ENCODE results near the gene GYS1. TPM values are rescaled to one million over a fixed set of nuclear protein-coding genes. Genes with fewer than 3 reads are reported as not detected.

The GYS1 gene
- total and polyA plus RNA-seq, 2 of the 8 experiments (the other 6 are each of a cell fraction or from before 2014, with no cell fraction given) = 30.0 to 38.7 TPM

- H2BK15ac ChIP-seq (ENCODE audit: low read length) = no peak overlapping the region
- no peaks in the 10 kb centered on the region for H3K4me1 ChIP-seq (replicated peaks in 1 of 4; ENCODE audit: control insufficient read depth in 3 of 4, insufficient read depth in 4 of 4, low read length in 3 of 4)
- ChIA-PET POLR2A (ENCODE audit: partially characterized antibody) (interaction anchor here (0.6 to 1.8 kb wide), 5 partner anchors 10 to 157 kb away, joined by 3 to 6 read pairs (median 3); no protein-coding TSS in a partner anchor), CTCF (ENCODE audit: partially characterized antibody) (interaction anchor here (1.2 to 1.3 kb wide), 2 partner anchors 12 to 24 kb away, joined by 3 read pairs; partner anchors contain the start of gene DHDH)
- no peaks in the 10 kb centered on the region for H3K9me3 ChIP-seq (ENCODE audit: insufficient read depth in 2 of 2, low read depth in 1 of 2, low read length in 1 of 2)
- 83% methylated on average over 10 of the region's 10 CpGs; no CpG with 5 or more reads in 1 of the 2 experiments for WGBS, 2 experiments (ENCODE audit: extremely low coverage in 1 of 2, insufficient coverage in 1 of 2, insufficient read length in 1 of 2, insufficient replicate concordance in 2 of 2, low coverage in 1 of 2, low lambda C conversion rate in 2 of 2, missing lambda C conversion rate in 1 of 2)
- H3K23me2 ChIP-seq (ENCODE audit: low read depth, low read length) = no peaks in the 10 kb centered on the region; the same call in 1 of the 2 replicates
- H3K4me2 ChIP-seq (ENCODE audit: insufficient read depth in 1 of 2, low read depth in 2 of 2, low read length in 2 of 2) = no peak overlapping the region
- no peak overlapping the region for H4K5ac ChIP-seq (ENCODE audit: insufficient read length, low read depth, low read length)
- peaks cover 0 to 36% (median 10%) of the 10 kb centered on the region in 4 experiments; a peak in 7 of 8 replicates for H3K36me3 ChIP-seq (ENCODE audit: control insufficient read depth in 2 of 4, insufficient read depth in 4 of 4, low read length in 3 of 4)
- H3K23ac ChIP-seq (ENCODE audit: insufficient read length) = no peak overlapping the region
- H3K18ac ChIP-seq (ENCODE audit: extremely low read depth, low read length) = no peak overlapping the region
- H3K27ac ChIP-seq (ENCODE audit: low read depth, low read length) = no peak overlapping the region
- FAIRE-seq (no peak), DNase-seq (ENCODE audit: low read depth in 1 of 2, low spot score in 2 of 2) (no peak)
- no peak overlapping the region for H3K4me3 ChIP-seq (ENCODE audit: extremely low read depth in 1 of 4, insufficient read depth in 2 of 4, low read depth in 3 of 4, low read length in 4 of 4)
- no peak overlapping the region for H2BK120ac ChIP-seq (replicated peaks; ENCODE audit: low read depth, low read length)
- peaks cover 0 to 4% of the 10 kb centered on the region in 2 experiments for H4K20me1 ChIP-seq (replicated peaks in 1 of 2; ENCODE audit: control insufficient read depth in 1 of 2, insufficient read depth in 2 of 2, low read length in 2 of 2)
- no peak overlapping the region for H3K56ac ChIP-seq (replicated peaks; ENCODE audit: insufficient read length, low read depth, low read length)
- no peak overlapping the region for H3K4ac ChIP-seq (replicated peaks; ENCODE audit: insufficient read length, low read depth, low read length)
- no peak overlapping the region for H4K8ac ChIP-seq (ENCODE audit: extremely low read depth, insufficient read depth, low read length)
- no peaks in the 10 kb centered on the region for H3K27me3 ChIP-seq (replicated peaks in 1 of 4; ENCODE audit: control insufficient read depth in 3 of 4, extremely low read depth in 1 of 4, insufficient read depth in 3 of 4, low read length in 3 of 4)
- no peak overlapping the region for H2AK5ac ChIP-seq (ENCODE audit: low read depth, low read length)
- H2AFZ ChIP-seq (ENCODE audit: low read length) = no peak overlapping the region
- TF ChIP-seq JUN (IDR thresholded peaks at IDR 0.05; ENCODE audit: low read depth, low read length) = no peak
- no peak overlapping the region for H3K9ac ChIP-seq (replicated peaks in 1 of 4; ENCODE audit: extremely low read depth in 1 of 4, low read depth in 3 of 4, low read length in 3 of 4)
- no peak overlapping the region for H2BK20ac ChIP-seq (ENCODE audit: low read length)
- H3K79me1 ChIP-seq (ENCODE audit: low read depth, low read length) = no peaks in the 10 kb centered on the region
- H3K14ac ChIP-seq (ENCODE audit: insufficient read length) = no peak overlapping the region
- H4K91ac ChIP-seq (replicated peaks; ENCODE audit: insufficient read length, low read length) = no peak overlapping the region
- H2BK12ac ChIP-seq (ENCODE audit: low read depth, low read length) = no peak overlapping the region
- H2BK5ac ChIP-seq (ENCODE audit: low read depth, low read length) = no peak overlapping the region
- no peaks in the 10 kb centered on the region for H3K79me2 ChIP-seq (ENCODE audit: control insufficient read depth in 1 of 2, insufficient read depth in 2 of 2, low read length in 2 of 2)
Observed at GRCh38 chr19:48920949-48921348, 72.2 kb downstream of the GYS1 start.

All from H1 (cell line).